Activated CD8-positive, alpha-beta memory T cell treated with anti-CD3 and anti-CD28 coated beads, Interleukin-2, amount 50 U/mL, for 24 hours (primary cell): ENCODE data around the gene NT5M.
"Not testable (repeated sequence)": the region's sequence is repeated elsewhere in the genome, so short reads cannot be mapped to it uniquely, and the experiment has no call there.

Source experiments
- DNase-seq: peaks from one replicate; pipeline ENCODE4 v3.0.0-alpha.2; 2020; ENCODE audit errors: extremely low read depth

NT5M gene

DNA sequence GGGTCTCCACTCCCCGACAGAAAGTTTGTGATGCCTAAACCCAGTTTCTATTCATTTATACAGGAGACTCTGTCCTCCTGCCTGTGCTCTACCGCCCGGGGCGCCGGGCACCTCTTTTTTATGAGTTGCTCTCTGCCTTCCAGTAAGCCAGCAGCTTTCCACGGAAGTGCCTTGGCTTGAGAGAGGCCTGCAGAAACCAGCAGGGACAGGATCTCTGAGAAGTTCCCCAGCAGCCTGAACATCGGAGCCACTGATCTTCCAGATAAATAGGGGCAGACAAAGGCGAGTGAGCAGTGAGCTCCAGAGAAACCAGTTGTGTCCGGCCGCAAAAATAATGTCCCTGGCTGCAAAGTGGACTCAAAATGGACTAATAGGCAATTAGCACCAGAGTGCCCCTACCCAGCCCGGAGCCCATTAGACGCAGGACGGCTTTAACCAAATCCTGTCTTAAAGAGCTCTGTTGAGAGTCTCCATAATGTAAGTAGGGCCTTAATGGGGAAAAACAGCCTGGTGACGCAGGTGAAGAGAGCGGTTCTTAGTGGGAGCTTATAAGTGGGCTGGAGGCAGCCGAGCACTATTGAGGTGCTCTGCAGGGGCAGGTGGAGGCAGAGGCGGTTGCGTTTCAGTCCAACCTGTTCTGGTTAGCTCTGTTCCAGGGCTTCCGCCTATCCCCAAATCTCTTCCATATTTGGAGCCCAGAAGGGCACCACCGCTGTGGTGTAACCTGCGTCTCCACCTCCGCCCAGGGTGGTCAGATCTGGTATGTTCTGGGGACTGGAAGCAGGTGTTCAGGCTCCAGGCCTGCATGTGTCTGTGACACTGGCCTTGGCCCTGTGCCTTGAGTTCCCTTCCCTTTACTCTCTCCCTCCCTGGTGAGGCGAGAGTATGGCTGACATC, 74.1 kb downstream of the NT5M start:
- DNase-seq = no peak

DNA sequence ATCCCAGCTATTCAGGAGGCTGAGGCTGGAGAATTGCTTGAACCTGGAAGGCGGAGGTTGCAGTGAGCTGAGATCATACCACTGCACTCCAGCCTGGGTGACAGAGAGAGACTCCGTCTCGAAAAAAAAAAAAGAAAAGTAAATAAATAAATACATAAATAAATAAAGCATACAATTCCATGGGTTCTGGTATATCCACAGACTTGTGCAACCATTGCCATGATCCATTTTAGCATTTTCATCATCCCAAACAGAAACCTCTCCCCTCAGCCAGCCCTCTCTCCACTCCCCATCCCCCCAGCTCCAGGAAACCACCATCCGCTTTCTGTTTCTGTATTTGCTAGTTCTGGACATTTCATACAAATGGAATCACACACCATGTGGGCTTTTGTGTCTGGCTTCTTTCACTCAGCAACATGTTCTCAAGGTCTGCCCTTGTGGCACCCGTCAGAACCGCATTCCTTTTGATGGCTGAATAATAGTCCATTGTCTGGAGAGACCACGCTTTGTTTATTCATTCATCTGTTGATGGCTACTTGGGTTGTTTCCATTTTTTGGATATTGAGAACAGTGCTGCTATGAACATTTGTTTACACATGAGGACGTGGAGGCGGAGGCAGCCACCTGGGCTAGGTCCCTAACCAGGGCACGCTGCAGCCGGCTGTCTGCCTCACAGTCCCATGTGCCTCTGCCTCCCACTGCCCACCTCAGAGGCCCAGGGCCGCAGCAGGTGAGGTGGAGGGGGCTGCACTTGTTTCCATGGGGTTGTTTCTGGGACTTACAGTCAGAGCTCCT, 76.2 kb downstream of the NT5M start:
- no peak for DNase-seq

- no peak for DNase-seq
These were observed 77.2 kb downstream of the NT5M start for GRCh38 chr17:17380145-17380925.

DNA sequence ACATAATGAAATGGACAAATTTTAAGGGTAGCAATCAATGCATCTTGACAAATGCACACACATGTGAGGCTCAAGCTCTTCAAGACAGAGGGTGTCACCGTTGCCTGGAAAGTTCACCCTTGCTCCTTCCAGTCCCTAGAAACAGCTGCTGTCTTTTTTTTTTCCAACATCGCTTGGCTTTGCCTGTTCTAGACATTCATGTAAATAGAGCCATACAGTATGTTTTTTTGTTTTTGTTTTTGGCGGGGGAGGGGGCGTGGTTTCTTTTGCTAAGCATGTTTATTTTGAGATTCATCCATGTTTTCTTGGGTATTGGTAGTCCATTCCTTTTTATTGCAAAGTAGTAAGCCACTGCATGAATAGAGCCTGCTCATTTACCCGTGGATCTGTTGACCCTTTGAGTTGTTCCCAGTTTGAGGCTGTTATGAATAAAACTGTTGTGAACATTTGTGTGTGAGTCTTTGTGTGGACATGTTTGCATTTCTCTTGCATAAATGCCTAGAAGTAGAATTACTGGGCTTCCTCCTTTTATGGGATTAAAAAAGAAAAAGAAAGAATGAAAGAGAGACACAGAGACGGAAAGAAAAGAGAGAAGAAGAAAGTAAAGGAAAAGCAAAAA, 78.4 kb downstream of the NT5M start:
- DNase-seq = no peak

- no peak for DNase-seq
These were observed 78.9 kb downstream of the NT5M start for GRCh38 chr17:17382065-17382459.

- no peak for DNase-seq
These were observed 79.8 kb downstream of the NT5M start for GRCh38 chr17:17382971-17383370.

- not testable (repeated sequence) for DNase-seq
These were observed 80.5 kb downstream of the NT5M start for GRCh38 chr17:17383431-17384290.

DNA sequence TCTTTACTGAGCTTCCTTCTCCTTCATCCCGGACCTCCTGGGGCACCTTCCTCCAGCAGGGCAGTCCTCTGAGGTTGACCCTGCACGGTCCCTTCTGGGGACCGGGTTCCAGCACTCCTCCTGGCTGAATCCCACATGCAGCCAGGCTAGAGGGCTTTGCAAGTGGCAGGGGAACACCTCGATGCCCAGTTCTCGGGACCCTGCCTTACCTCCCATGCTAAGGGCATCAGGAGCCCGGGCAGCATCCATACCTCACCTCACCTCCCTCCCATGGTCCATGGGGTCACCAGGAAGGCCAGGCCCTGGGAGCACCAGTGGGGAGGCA, 81.1 kb downstream of the NT5M start:
- DNase-seq = no peak

DNA sequence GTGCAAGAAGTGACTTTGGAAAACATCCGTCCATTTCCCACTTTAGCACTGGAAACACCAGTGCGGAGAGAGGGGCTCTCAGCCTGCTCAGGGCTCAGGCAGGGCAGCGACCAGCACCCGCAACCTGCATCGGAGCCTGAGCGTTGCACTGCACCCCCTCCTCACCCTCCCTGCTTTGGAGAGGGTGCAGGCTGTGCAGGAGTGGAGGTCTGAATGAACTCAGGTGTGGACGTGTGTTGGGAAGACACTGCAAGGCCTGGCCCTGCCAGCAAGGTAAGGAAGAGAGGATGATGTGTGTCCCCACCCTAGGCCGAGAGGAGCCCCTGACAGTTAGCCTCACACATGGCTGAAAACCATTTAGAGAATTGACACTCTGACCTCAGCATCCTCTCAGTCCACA, 81.8 kb downstream of the NT5M start:
- no peak for DNase-seq

GRCh38 chr17:17385491-17385890, 82.3 kb downstream of the NT5M start:
- DNase-seq = no peak

- DNase-seq = no peak
These were observed 83.1 kb downstream of the NT5M start for GRCh38 chr17:17386094-17386800.

GRCh38 chr17:17387017-17387497, 83.9 kb downstream of the NT5M start:
- no peak for DNase-seq

- no peak for DNase-seq
These were observed 84.6 kb downstream of the NT5M start for GRCh38 chr17:17387498-17388362.

DNA sequence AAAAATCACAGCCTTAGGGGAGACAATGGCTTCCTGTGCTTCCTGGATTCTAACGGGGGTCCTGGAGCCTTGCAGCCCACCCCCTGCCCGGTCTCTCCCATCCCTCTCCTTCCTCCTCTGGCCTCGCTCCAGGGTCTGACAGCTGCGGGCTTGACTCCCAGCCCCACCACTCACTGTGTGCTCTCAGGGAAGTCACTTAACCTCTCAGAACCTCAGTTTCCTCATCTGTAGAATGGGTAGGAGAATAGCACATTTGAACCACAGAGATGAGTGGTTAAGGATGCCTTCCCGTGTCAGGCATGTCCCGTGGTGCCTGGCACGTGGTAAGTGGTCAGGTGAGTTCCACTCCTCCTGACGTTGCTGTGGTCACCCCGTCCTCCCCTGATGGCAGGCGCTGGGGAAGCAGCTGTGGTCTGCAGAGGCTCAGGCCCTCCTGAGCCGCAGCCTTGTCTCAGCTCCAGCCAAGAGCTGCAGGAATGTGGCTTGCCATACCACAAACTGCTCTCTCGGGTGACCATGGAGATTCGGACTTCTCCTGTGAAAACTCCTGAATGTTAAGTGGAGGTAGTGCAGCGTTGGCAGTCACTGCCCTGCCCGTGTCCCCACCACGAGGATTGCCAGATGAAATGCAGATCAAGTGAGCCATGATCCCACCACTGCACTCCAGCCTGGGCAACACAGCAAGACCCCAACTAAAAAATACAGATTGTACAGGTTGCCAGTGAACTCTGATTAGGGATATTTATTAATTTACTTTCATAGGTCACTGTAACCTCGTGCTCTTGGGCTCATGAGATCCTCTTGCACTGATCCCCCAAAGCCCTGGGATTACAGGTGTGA, 85.7 kb downstream of the NT5M start:
- DNase-seq = no peak

DNA sequence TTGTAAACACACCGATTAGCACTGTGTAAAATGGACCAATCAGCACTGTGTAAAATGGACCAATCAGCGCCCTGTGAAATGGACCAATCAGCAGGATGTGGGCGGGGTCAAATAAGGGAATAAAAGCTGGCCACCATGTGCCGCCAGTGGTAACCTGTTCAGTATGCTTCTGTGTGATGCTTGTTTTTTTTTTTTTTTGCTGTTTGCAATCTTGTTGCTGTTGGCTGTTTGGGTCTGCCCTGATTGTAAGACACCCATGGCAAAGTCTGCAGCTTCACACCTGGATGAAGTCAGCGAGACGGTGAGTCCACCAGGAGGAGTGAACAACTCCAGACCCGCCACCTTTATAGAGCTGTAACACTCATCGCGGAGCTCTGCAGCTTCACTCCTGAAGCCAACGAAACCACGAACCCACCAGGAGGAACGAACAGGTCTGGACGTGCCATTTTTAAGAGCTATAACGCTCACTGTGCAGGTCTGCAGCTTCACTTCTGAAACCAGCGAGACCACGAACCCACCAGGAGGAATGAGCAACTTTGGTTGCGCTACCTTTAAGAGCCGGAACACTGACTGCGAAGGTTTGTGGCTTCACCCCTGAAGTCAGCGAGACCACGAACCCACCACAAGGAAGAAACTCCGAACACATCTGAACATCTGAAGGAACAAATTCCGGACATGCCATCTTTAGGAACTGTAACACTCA, 88.6 kb downstream of the NT5M start:
- peak; percentile 35 for DNase-seq

GRCh38 chr17:17393976-17394375, 90.8 kb downstream of the NT5M start:
- DNase-seq = no peak

DNA sequence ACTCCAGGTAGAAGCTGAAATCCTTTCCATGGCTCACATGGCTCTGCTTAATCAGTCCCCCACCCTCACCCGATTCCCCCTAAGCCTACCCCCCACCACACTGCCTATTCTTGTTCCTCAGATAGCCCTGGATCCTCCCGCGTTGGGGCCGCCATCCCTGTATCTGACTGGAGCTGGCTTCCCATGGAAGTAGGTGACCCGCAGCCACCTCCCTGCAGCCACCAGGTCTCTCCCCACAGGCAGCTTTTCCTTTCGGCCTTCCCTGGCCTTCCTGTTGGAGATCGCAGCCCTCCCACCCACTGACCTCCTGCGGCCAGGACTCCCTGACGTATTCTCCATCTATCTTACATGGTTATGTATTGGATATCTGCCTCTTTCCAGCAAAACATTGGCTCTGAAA, 91.3 kb downstream of the NT5M start:
- DNase-seq = no peak
